BJ (cell line): ENCODE measurements around the gene SRPK3. TPM values are rescaled to one million over a fixed set of nuclear protein-coding genes. Genes with fewer than 3 reads are reported as not detected.

ENCODE experiments used
- CTCF ChIA-PET: fragments of 350-600 bp; formaldehyde crosslinking; extraction: SDS; loops from one replicate; lab custom pipeline; 2021; ENCODE audit warnings: antibody characterized with exemption, inconsistent platforms; lab: Yijun Ruan, JAX
- POLR2A ChIA-PET: fragments of 300-600 bp; sonication (Branson Sonifier 250); formaldehyde crosslinking; extraction: SDS; loops from one replicate; lab custom pipeline; 2021; ENCODE audit warnings: antibody characterized with exemption; lab: Charles Lee
- DNase-seq: peaks from one replicate; pipeline ENCODE4 v3.0.0-alpha.2; 2011; ENCODE audit warnings: low read depth
- H3K27me3 ChIP-seq: 2 replicates; pipeline ENCODE4 v1.6.0; 2011; ENCODE audit warnings: low read length; ENCODE audit not compliant: control insufficient read depth, insufficient read depth
- H3K36me3 ChIP-seq: 2 replicates; pipeline ENCODE4 v1.5.1; 2011; ENCODE audit warnings: low read length; ENCODE audit not compliant: control insufficient read depth, insufficient read depth
- H3K4me3 ChIP-seq: 2 replicates; pipeline ENCODE4 v1.5.1; 2011; ENCODE audit warnings: low read depth, mild to moderate bottlenecking, control low read depth, low read length
- polyA plus RNA-seq: library from polyadenylated mRNA; depleted of rRNA; stranded (reverse); fragments of >200 nt; gene quantifications from 2 replicates; pipeline ENCODE4 v1.2.3, GENCODE V29; 2011
- TF ChIP-seq, protein P1 (sequence below): IDR thresholded peaks from 2 replicates; pipeline ENCODE4 v1.5.1; 2011; ENCODE audit warnings: low read depth, mild to moderate bottlenecking, control low read depth, inconsistent platforms, low read length, moderate library complexity; ENCODE audit not compliant: insufficient read depth

The SRPK3 gene
- polyA plus RNA-seq, 1 experiment = 1.1 TPM

DNA sequence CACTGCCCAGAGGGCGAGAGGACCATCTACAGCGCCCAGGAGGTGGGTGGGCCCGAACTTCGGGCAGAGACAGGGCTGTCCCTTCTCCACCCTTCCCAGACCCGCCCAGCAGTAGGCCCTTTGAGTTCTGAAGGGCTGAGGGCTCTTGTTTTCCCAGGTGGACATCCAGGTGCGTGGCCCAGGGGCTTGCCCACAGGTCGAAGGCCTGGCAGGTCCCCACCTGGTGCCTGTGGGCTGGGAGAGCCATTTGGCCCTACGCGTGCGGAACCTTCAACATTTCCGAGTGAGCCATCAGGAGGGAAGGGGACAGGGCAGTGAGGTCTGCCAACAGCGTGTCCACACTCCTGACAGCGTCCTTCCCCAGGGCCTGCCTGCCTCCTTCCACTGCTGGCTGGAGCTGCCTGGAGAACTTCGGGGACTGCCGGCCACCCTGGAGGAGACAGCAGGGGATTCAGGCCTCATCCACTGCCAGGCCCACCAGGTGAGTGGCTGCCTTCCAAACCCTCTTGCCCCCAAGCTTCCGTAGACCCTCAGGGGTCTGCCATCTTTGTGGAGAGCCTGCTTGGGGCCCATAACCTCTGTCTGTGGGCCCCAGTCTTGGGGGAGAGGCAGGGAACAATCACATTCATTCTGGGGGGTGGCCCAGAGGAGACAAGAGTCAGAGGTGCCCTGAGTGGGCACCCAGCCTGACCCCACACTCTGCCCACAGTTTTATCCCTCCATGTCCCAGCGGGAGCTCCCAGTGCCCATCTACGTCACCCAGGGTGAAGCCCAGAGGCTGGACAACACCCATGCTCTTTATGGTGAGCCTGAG is 10.0 kb upstream of the SRPK3 start:
- no peak for DNase-seq
- Histone ChIP-seq H3K36me3 (no peaks in the 10 kb centered on the region; the same call in 1 of the 2 replicates), H3K27me3 (no peaks in the 10 kb centered on the region), H3K4me3 (no peak overlapping the region)
- TF ChIP-seq, protein P1, sequence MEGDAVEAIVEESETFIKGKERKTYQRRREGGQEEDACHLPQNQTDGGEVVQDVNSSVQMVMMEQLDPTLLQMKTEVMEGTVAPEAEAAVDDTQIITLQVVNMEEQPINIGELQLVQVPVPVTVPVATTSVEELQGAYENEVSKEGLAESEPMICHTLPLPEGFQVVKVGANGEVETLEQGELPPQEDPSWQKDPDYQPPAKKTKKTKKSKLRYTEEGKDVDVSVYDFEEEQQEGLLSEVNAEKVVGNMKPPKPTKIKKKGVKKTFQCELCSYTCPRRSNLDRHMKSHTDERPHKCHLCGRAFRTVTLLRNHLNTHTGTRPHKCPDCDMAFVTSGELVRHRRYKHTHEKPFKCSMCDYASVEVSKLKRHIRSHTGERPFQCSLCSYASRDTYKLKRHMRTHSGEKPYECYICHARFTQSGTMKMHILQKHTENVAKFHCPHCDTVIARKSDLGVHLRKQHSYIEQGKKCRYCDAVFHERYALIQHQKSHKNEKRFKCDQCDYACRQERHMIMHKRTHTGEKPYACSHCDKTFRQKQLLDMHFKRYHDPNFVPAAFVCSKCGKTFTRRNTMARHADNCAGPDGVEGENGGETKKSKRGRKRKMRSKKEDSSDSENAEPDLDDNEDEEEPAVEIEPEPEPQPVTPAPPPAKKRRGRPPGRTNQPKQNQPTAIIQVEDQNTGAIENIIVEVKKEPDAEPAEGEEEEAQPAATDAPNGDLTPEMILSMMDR = no peak
- ChIA-PET POLR2A (no interaction called here), CTCF (no interaction called here)

DNA sequence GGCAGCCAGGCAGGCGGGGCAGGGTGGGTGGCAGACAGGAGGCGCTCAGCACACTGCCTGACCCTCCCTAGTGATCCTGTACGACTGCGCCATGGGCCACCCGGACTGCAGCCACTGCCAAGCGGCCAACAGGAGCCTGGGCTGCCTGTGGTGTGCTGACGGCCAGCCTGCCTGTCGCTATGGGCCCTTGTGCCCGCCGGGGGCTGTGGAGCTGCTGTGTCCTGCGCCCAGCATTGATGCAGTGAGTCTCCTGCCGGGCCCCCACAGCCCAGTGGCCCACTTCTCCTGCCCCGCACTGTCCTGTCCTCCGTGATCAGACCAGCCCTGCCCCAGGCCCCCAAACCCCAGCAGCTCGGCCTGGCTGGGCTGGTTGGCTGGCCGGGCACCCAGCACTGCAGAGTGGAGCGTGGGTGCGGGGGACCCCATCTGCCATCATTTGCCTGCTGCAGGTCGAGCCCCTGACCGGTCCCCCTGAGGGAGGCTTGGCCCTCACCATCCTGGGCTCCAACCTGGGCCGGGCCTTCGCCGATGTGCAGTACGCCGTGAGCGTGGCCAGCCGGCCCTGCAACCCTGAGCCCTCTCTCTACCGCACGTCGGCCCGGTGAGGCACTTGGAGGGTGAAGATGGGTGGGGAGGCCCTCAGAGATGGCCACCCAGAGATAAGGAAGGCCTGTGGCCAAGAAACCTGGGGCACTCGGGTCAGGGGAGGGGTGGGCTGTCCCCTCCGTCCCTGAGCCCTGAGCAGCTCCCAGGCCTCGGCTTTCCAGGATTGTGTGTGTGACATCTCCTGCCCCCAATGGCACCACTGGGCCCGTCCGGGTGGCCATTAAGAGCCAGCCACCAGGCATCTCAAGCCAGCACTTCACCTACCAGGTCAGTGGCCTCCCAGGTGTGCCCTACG is 9.2 kb upstream of the SRPK3 start:
- CTCF ChIA-PET = no interaction called here
- no peak for DNase-seq
- POLR2A ChIA-PET = no interaction called here
- TF ChIP-seq, protein P1 = no peak
- Histone ChIP-seq H3K27me3 (no peaks in the 10 kb centered on the region), H3K36me3 (no peaks in the 10 kb centered on the region; the same call in 1 of the 2 replicates), H3K4me3 (no peak overlapping the region)

GRCh38 chrX:153772316-153773217 is 8.3 kb upstream of the SRPK3 start:
- Histone ChIP-seq H3K27me3 (no peaks in the 10 kb centered on the region), H3K36me3 (no peaks in the 10 kb centered on the region; the same call in 1 of the 2 replicates), H3K4me3 (no peak overlapping the region)
- ChIA-PET CTCF (no interaction called here), POLR2A (no interaction called here)
- DNase-seq = no peak
- TF ChIP-seq, protein P1 = no peak

GRCh38 chrX:153773218-153773611 is 7.6 kb upstream of the SRPK3 start:
- ChIA-PET POLR2A (no interaction called here), CTCF (no interaction called here)
- DNase-seq = no peak
- no peaks in the 10 kb centered on the region for H3K27me3 ChIP-seq
- no peak overlapping the region for H3K4me3 ChIP-seq
- no peaks in the 10 kb centered on the region; the same call in 1 of the 2 replicates for H3K36me3 ChIP-seq
- TF ChIP-seq, protein P1 = no peak
